ENCODE measurements around the gene C4B. TPM values are rescaled to one million over a fixed set of nuclear protein-coding genes. Genes with fewer than 3 reads are reported as not detected.
A peak's percentile ranks its signal among the peaks of the same experiment; 100 is the strongest.

Gene C4B
- total and polyA plus RNA-seq, 9 of the 15 experiments (the other 6 are each of a cell fraction or from before 2014, with no cell fraction given): 0.32 to 8.8 (median 5.4) TPM

DNA sequence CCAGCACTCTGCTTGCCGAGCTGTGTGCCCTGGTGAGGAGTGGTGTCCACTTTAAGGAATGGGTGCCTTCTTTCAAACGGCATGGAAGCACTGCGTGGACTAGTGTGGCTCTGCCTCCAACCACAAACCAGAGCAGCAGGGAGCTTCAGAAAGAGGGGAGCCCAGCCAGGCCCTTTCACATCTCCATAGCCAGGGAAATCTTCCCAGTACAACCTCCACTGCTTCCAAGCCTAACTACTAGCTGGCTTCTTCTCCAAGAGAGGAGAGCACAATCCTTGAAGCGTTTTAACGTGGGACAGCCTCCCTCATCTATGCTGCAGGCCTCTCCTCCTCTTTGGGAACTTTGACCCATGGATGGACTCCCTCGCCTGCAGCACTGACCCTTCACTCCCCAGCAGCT, 67.9 kb downstream of the C4B start (continued):
- no peak for TF ChIP-seq TSC22D4 (tag; IDR thresholded peaks at IDR 0.05)

DNA sequence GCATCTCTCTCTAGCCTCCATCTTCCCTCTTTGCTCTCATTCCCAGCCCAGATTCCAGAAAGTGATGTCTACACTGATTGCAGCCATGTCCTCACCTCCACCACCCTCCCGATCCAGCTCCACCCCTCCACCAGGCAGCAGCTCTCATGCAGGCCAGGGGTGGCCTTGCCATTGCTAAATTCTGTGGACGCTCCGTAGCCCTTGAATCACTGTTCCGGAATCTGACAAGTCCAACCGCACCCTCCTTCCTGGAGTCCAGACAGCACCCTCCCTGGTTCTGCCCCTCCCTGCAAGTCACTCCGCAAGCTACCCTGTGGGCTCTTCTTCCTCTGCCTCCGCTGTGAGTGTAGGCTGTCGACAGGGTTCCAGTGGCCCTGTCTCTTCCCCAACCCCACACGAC, 68.3 kb downstream of the C4B start:
- in situ Hi-C loops (cut with MboI): no loop called here
- Histone ChIP-seq H3K27ac (ENCODE audit: extremely low read depth, low read depth, low read length) (no peak overlapping the region), H3K9me3 (replicated peaks; ENCODE audit: control insufficient read depth, insufficient read depth, low read depth, low read length) (no peaks in the 10 kb centered on the region)

More for the DNA sequence above, 68.3 kb downstream of the C4B start:
- CTCF ChIA-PET (ENCODE audit: low intra/inter-chr PET ratio): no interaction called here
- no TSS peak for BruUV-seq (replicated peaks)
- WGBS (ENCODE audit: insufficient coverage, low coverage, missing lambda C conversion rate): 12% methylated on average over 9 of the region's 9 CpGs
- H2AFZ ChIP-seq (ENCODE audit: low read depth, low read length): no peak overlapping the region
- H3K79me2 ChIP-seq (ENCODE audit: control insufficient read depth, insufficient read depth, low read length): no peaks in the 10 kb centered on the region
- peaks cover 5 to 35% of the 10 kb centered on the region in 2 experiments; a peak in 4 of 5 replicates for H3K27me3 ChIP-seq (ENCODE audit: control insufficient read depth in 2 of 2, insufficient read depth in 2 of 2, low read length in 2 of 2)
- FAIRE-seq: no peak
- H3K36me3 ChIP-seq (ENCODE audit: control insufficient read depth, insufficient read depth, low read length): no peaks in the 10 kb centered on the region
- intact Hi-C loops (cut with micrococcal nuclease): no loop called here
- H3K9ac ChIP-seq (ENCODE audit: insufficient read depth in 1 of 2, low read depth in 2 of 2, low read length in 2 of 2): peak overlapping the region in 1 of 2 experiments; percentile 24; a peak in 1 of 4 replicates
- TF ChIP-seq TSC22D4 (tag; IDR thresholded peaks at IDR 0.05): no peak
- no peak for TF ChIP-seq CREB1 (IDR thresholded peaks at IDR 0.05)
- no peak for TF ChIP-seq CREB1 (CRISPR knock-in tag; IDR thresholded peaks at IDR 0.05)
- no peak for TF ChIP-seq CHD4 (IDR thresholded peaks at IDR 0.05; ENCODE audit: insufficient read depth, insufficient replicate concordance, low read depth, low read length, poor library complexity, severe bottlenecking)
- TF ChIP-seq KDM1A (IDR thresholded peaks at IDR 0.05): 0 out of 4 replicates have a peak, but pooled peaks of 1 of the 2 experiments have one; percentile 47
- H4K20me1 ChIP-seq (replicated peaks; ENCODE audit: control insufficient read depth, insufficient read depth, low read length): peaks cover 4% of the 10 kb centered on the region; the same call in 1 of the 2 replicates
- H3K4me1 ChIP-seq (replicated peaks in 1 of 2; ENCODE audit: control insufficient read depth in 2 of 2, insufficient read depth in 2 of 2, low read length in 2 of 2): peaks cover 11 to 39% of the 10 kb centered on the region in 2 experiments
- no peak for ATAC-seq
- POLR2A ChIA-PET: interaction anchor here (0.5 to 1.5 kb wide), 5 partner anchors 11 to 889 kb away, joined by 3 to 4 read pairs (median 3); no protein-coding TSS in a partner anchor
- no peak for DNase-seq (ENCODE audit: extremely low read depth in 1 of 4, low spot score in 3 of 4)
- no peaks in the 10 kb centered on the region for H3K9me1 ChIP-seq (ENCODE audit: control insufficient read depth, insufficient read depth, low read length)
- H3K4me2 ChIP-seq (ENCODE audit: insufficient read depth, low read length): no peak overlapping the region
- H3K4me3 ChIP-seq: no peak overlapping the region

All from K562 (cell line).